HepG2 (cell line): ENCODE results near the gene ITGB1. TPM values are rescaled to one million over a fixed set of nuclear protein-coding genes. Genes with fewer than 3 reads are reported as not detected.

Experiments
- FOSL2 ChIP-seq: sonication (generic); formaldehyde crosslinking; IDR thresholded peaks from 2 replicates; pipeline ENCODE4 v1.4.0; 2020; ENCODE audit warnings: missing genetic modification reagents
- GATAD2A ChIP-seq: IDR thresholded peaks from 2 replicates; pipeline ENCODE4 v1.6.1; 2016
- HMG20A ChIP-seq: IDR thresholded peaks from 2 replicates; pipeline ENCODE4 v1.6.1; 2016; ENCODE audit warnings: borderline replicate concordance
- MBD4 ChIP-seq: IDR thresholded peaks from 2 replicates; pipeline ENCODE4 v1.6.1; 2012; ENCODE audit warnings: low read length, inconsistent platforms, borderline replicate concordance
- NR2F1 ChIP-seq, 2 experiments: fragments of 450-650 bp in 1 of 2; formaldehyde crosslinking in 1 of 2; IDR thresholded peaks; 2 replicates each; pipeline versions ENCODE4 v1.5.0 to v1.6.1; 2016 to 2020; ENCODE audit warnings: mild to moderate bottlenecking in 1 of 2, missing compliant biosample characterization in 1 of 2, missing genetic modification reagents in 1 of 2, moderate library complexity in 1 of 2
- PPARG ChIP-seq: conservative IDR thresholded peaks from 2 replicates; pipeline ENCODE4 v1.6.1; 2016; ENCODE audit warnings: missing biosample characterization, missing genetic modification reagents
- SOX5 ChIP-seq: IDR thresholded peaks from 2 replicates; pipeline ENCODE4 v1.6.1; 2016; ENCODE audit warnings: borderline replicate concordance
- SOX6 ChIP-seq, 2 experiments: fragments of 450-650 bp in 1 of 2; sonication (generic) in 1 of 2; formaldehyde crosslinking in 1 of 2; IDR thresholded peaks; 2 replicates each; pipeline versions ENCODE4 v1.4.0 to v1.6.1; 2017 to 2020; ENCODE audit warnings: antibody characterized with exemption in 1 of 2, mild to moderate bottlenecking in 1 of 2, missing genetic modification reagents in 1 of 2
- polyA plus RNA-seq, 8 experiments: library from polyadenylated mRNA; depleted of rRNA in 3 of 8; stranded (reverse) in 7 of 8; unstranded in 1 of 8; fragments of >200 nt; fragmentation: Illumina TruSeq in 4 of 8; extraction: Trizol in 4 of 8; gene quantifications; 2 replicates each; pipeline versions ENCODE4 v1.2.1 to v1.2.3, GENCODE V29; 2011 to 2016; ENCODE audit warnings: low read depth in 4 of 8, missing spikeins in 1 of 8, mixed read lengths in 1 of 8; ENCODE audit not compliant: insufficient read depth in 1 of 8
- total RNA-seq, 5 experiments: library from RNA; depleted of rRNA; stranded (reverse); fragments of >200 nt; fragmentation: Illumina TruSeq; extraction: Trizol; gene quantifications; 2 replicates each; pipeline ENCODE4 v1.2.3, GENCODE V29; 2016; ENCODE audit warnings: low read depth in 1 of 5
- TF ChIP-seq, protein P1 (sequence below): IDR thresholded peaks from 2 replicates; pipeline ENCODE4 v1.4.0; 2020; ENCODE audit warnings: mild to moderate bottlenecking, missing genetic modification reagents

The ITGB1 gene
- total and polyA plus RNA-seq, 2 of the 13 experiments (the other 11 are each of a cell fraction or from before 2014, with no cell fraction given), result 190 to 204 TPM

DNA sequence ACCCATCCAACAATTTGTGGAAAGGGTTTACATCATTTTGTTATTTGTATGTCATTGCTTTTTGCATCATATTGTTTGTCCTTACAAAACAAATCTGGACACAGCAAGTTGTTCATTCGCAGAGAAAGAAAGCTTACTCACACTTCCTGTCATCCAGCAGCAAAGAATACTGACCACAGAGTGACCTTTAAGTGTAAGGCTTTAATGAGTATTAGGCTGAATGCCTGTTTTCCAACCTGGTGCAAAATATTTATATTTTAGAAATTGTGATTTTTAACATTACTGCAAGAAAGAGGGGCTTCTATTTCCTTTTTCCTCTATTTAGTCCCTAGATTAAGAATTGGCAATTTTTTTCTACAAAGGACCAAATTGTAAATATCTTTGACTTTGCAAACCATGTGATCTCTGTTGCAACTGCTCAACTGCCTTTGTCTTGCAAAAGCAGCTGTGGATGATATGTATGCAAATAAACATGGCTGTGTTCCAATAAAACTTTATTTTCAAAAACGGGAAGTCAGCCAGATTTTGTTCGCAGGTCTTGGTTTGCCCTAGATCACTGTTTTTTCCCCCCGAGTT, 27.8 kb upstream of the ITGB1 start (continued):
- TF ChIP-seq, protein P1, sequence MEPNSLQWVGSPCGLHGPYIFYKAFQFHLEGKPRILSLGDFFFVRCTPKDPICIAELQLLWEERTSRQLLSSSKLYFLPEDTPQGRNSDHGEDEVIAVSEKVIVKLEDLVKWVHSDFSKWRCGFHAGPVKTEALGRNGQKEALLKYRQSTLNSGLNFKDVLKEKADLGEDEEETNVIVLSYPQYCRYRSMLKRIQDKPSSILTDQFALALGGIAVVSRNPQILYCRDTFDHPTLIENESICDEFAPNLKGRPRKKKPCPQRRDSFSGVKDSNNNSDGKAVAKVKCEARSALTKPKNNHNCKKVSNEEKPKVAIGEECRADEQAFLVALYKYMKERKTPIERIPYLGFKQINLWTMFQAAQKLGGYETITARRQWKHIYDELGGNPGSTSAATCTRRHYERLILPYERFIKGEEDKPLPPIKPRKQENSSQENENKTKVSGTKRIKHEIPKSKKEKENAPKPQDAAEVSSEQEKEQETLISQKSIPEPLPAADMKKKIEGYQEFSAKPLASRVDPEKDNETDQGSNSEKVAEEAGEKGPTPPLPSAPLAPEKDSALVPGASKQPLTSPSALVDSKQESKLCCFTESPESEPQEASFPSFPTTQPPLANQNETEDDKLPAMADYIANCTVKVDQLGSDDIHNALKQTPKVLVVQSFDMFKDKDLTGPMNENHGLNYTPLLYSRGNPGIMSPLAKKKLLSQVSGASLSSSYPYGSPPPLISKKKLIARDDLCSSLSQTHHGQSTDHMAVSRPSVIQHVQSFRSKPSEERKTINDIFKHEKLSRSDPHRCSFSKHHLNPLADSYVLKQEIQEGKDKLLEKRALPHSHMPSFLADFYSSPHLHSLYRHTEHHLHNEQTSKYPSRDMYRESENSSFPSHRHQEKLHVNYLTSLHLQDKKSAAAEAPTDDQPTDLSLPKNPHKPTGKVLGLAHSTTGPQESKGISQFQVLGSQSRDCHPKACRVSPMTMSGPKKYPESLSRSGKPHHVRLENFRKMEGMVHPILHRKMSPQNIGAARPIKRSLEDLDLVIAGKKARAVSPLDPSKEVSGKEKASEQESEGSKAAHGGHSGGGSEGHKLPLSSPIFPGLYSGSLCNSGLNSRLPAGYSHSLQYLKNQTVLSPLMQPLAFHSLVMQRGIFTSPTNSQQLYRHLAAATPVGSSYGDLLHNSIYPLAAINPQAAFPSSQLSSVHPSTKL (CRISPR knock-in tag), result peak; percentile 62
- peak; percentile 50; the same call in 1 of the 2 replicates for TF ChIP-seq MBD4
- peak in 1 of 2 experiments; percentile 77; a peak in 2 of 4 replicates for TF ChIP-seq NR2F1 (CRISPR knock-in tag; IDR thresholded peaks at IDR 0.05)
- TF ChIP-seq SOX5 (CRISPR knock-in tag), result peak; percentile 65; the same call in 1 of the 2 replicates
- peak; percentile 65; the same call in 1 of the 2 replicates for TF ChIP-seq FOSL2 (CRISPR knock-in tag)
- peak; percentile 70 for TF ChIP-seq GATAD2A
- TF ChIP-seq PPARG (CRISPR knock-in tag), result 0 out of 2 replicates have a peak, but pooled peaks have one; percentile 23
- TF ChIP-seq HMG20A (CRISPR knock-in tag), result peak; percentile 58; the same call in 1 of the 2 replicates
- no peak for TF ChIP-seq SOX6 (IDR thresholded peaks at IDR 0.05)
- peak; percentile 62 for TF ChIP-seq SOX6 (CRISPR knock-in tag; IDR thresholded peaks at IDR 0.05)
- TF ChIP-seq, all 625 proteins: peak for 33
